Measurements from ENCODE around the gene CERS3.
A peak's percentile ranks its signal among the peaks of the same experiment; 100 is the strongest.

The CERS3 gene

GRCh38 chr15:100394736-100395440 lies 133.9 kb downstream of the CERS3 start:
- DNase-seq (ENCODE audit: extremely low read depth, low read depth): no peak

GRCh38 chr15:100393008-100393407 lies 135.7 kb downstream of the CERS3 start:
- TF ChIP-seq, protein P1, sequence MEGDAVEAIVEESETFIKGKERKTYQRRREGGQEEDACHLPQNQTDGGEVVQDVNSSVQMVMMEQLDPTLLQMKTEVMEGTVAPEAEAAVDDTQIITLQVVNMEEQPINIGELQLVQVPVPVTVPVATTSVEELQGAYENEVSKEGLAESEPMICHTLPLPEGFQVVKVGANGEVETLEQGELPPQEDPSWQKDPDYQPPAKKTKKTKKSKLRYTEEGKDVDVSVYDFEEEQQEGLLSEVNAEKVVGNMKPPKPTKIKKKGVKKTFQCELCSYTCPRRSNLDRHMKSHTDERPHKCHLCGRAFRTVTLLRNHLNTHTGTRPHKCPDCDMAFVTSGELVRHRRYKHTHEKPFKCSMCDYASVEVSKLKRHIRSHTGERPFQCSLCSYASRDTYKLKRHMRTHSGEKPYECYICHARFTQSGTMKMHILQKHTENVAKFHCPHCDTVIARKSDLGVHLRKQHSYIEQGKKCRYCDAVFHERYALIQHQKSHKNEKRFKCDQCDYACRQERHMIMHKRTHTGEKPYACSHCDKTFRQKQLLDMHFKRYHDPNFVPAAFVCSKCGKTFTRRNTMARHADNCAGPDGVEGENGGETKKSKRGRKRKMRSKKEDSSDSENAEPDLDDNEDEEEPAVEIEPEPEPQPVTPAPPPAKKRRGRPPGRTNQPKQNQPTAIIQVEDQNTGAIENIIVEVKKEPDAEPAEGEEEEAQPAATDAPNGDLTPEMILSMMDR (IDR thresholded peaks at IDR 0.05; ENCODE audit: low read depth, low read length): no peak
- no peak for DNase-seq (ENCODE audit: extremely low read depth, low read depth)

More at GRCh38 chr15:100394736-100395440, 133.9 kb downstream of the CERS3 start:
- TF ChIP-seq, protein P1 (IDR thresholded peaks at IDR 0.05; ENCODE audit: low read depth, low read length): no peak

DNA sequence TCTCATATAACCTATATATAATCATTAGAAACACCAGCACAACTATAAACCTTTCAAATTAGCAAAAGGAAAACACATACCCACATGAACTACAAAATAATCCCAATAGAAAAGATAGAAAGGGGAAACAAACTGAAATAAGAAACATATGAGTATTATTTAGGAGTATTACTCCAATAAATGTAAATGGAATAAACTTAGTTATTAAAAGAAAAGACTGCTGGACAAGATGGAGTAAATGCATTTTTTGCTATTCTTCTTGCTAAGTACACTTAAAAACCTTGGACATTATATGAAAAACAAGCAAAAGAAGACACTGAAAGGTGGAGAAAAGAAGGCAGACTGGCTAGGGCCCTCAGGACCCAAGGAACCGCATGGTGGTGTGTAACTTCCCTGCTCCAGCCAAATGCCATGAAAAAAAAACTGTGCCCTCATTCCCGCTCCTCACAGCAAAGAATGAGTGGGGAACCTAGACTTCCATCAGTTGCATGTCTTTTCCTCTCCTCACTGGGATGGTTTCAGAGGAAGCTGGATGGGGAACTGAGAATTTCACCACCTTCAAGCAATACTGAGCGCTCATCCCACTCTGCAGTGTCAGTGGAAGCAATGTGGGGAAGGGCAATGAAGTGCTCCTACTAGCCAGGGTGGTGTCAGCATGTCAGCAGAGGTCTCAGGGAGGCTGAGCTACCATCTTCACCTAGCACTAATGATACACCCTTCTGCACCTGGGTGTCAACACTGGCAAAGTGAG lies 143.3 kb downstream of the CERS3 start:
- TF ChIP-seq, protein P1 (IDR thresholded peaks at IDR 0.05; ENCODE audit: low read depth, low read length): no peak
- no peak for DNase-seq (ENCODE audit: extremely low read depth, low read depth)

- DNase-seq (ENCODE audit: extremely low read depth, low read depth): no peak
These were observed 144.7 kb downstream of the CERS3 start for GRCh38 chr15:100384108-100384410.

GRCh38 chr15:100383302-100384107 lies 145.2 kb downstream of the CERS3 start:
- TF ChIP-seq, protein P1 (IDR thresholded peaks at IDR 0.05; ENCODE audit: low read depth, low read length): peak; percentile 9
- DNase-seq (ENCODE audit: extremely low read depth, low read depth): no peak

More at GRCh38 chr15:100384108-100384410, 144.7 kb downstream of the CERS3 start:
- TF ChIP-seq, protein P1 (IDR thresholded peaks at IDR 0.05; ENCODE audit: low read depth, low read length): no peak

DNA sequence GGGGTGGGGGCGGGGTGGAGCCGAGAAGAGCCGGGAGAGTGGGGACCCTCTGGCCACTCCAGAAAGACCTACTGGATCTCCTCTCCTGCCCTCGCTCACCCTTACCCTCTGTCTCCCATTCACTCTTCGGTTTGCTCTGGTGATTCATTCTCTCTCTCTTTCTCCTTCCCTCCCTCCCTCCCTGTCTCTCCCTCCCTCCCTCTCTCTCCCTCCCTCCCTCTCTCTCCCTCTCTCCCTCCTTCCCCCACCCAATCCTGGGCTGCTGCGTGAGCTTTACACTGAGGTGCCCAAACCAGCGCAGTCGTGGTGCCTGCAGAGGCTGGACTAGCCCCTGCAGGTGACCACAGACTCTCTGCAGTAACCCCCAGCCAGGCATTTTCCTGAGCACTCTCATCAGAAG lies 154.8 kb downstream of the CERS3 start:
- DNase-seq (ENCODE audit: extremely low read depth, low read depth): no peak
- TF ChIP-seq, protein P1 (IDR thresholded peaks at IDR 0.05; ENCODE audit: low read depth, low read length): no peak
